Stimulated activated CD8-positive, alpha-beta memory T cell treated with anti-CD3 and anti-CD28 coated beads, Interleukin-15, amount 100 ng/mL, for 48 hours (primary cell): Measurements from ENCODE around the gene LRP6.

ENCODE experiments used
- DNase-seq, 2 donors: peaks; one replicate each; pipeline ENCODE4 v3.0.0-alpha.2; 2020; ENCODE audit warnings: low read depth in 2 of 2

LRP6 gene

GRCh38 chr12:12121061-12121460, 145.8 kb downstream of the LRP6 start:
- DNase-seq: no peak

- no peak for DNase-seq
Observed at GRCh38 chr12:12116677-12117076, 150.2 kb downstream of the LRP6 start.

DNA sequence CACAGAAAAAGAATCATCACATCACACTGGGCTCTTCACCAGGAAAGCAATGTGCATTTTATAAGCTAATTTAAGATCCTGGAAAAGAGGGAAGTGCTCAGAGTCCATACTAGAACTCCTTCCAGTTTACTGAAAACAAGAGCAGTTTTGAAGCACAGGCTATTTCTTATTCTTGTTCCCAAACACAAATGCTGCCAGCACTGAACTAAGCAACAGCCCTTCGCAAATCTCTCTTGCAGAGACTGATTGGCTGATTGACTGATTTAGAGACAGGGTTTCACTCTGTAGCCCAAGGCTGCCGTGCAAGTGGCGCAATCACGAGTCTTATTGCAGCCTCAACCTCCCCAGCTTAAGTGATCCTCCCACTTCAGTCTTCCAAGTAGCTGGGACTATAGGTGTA, 151.3 kb downstream of the LRP6 start:
- no peak for DNase-seq

DNA sequence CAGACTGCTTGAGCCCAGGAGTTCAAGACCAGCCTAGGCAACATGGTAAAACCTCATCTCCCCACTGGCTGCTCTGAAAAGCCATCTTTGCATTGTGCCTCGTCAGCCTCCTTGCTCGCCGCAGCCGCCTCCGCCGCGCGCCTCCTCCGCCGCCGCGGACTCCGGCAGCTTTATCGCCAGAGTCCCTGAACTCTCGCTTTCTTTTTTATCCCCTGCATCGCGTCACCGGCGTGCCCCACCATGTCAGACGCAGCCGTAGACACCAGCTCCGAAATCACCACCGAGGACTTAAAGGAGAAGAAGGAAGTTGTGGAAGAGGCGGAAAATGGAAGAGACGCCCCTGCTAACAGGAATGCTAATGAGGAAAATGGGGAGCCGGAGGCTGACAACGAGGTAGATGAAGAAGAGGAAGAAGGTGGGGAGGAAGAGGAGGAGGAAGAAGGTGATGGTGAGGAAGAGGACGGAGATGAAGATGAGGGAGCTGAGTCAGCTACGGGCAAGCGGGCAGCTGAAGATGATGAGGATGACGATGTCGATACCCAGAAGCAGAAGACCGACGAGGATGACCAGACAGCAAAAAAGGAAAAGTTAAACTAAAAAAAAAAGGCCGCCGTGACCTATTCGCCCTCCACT, 155.8 kb downstream of the LRP6 start:
- DNase-seq: peak; percentile 12 to 35

DNA sequence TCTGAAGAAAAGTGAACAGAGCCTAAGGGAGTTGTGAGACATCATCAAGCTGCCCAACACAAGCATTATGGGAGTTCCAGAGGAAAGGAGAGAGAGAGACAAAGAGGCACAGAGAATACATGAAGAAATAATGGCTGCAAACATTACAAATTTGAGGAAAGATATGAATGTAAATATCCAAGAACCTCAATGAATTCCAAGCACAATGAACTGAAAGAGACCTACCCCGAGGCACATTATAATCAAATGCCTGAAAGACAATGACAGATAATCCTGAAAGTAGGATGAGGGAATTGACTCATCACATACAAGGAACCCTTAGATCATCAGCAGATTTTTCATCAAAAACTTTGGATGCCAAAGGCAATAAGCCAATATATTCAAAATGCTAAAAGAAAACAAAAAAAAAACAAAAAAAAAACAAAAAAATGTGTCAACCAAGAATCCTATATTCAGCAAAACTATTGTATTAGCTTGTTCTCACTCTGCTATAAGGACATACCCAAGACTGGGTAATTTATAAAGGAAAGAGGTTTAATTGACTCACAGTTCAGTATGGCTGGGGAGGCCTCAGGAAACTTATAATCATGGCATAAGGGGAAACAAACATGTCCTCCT, 158.3 kb downstream of the LRP6 start:
- no peak for DNase-seq

DNA sequence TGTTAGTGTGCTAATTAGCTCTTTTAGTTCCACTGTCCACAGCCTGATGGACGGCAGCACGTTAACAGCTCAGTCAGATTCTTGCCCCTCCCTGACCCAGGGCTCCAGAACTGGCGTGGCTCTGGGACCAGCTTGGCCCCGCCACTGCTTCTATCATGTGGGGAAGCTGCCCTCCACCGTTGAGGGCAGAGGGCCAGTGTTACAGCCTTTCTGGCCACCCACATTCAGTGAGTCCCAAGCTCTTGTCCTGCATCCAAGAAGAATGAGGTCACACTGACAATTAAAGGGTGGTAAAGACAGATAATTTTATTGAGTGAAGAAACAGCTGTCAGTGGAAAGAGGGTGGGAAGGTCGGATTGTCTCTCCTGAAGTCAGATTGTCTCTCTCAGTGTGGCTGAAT, 159.2 kb downstream of the LRP6 start:
- DNase-seq: no peak

- no peak for DNase-seq
Observed at GRCh38 chr12:12099102-12099501, 167.7 kb downstream of the LRP6 start.

DNA sequence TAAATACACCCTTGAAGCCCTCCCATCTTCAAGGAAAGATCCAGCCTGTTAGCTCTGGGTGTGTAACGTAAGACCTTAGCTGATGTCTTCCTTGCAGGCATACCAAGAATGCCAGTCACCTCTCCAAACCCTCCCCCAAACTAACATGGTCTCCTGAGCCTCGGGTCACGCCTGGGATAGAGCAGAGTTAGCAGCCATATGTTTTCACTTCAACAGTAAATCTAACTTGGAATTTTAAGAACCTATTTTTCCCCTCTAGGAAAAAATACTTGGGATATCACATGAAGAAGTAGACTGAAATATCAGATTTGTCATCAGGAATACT, 168.2 kb downstream of the LRP6 start:
- DNase-seq: no peak

GRCh38 chr12:12097891-12098690, 168.8 kb downstream of the LRP6 start:
- DNase-seq: no peak

- DNase-seq: no peak
Observed at GRCh38 chr12:12095021-12095420, 171.8 kb downstream of the LRP6 start.

DNA sequence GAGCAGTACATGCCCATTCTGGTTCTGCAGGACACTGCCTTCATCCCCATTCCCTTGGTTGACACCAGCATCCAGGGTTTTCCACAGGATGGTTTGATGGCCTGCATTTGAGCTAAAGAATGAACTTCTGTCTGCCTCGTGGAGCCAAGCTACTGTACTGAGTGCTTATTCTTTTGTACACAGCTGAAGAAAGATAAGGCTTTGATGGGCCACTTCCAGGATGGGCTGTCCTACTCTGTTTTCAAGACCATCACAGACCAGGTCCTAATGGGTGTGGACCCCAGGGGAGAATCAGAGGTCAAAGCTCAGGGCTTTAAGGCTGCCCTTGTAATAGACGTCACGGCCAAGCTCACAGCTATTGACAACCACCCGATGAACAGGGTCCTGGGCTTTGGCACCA, 172.4 kb downstream of the LRP6 start:
- DNase-seq: no peak

GRCh38 chr12:12091977-12092663, 174.7 kb downstream of the LRP6 start:
- DNase-seq: no peak

DNA sequence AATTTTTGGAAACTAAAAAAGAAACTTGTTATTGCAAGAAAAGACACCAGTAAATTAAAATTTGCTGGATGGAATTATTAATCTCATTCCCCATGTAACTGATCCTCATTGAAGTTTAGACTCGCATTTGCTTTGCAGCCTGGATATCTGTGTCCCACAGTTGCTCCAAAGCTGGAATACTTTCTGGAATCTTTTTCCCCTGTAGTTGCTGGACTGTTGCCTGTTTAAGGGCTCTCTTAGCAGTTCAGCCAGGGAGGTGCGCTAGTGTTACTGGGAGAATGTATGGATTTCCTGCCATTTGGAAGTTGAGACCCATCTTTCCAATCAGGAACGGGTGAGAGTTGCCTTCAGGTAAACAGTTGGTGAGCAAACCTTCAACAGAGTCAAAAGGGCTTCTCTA, 175.8 kb downstream of the LRP6 start:
- no peak for DNase-seq

- DNase-seq: no peak
Observed at GRCh38 chr12:12088761-12089160, 178.1 kb downstream of the LRP6 start.

DNA sequence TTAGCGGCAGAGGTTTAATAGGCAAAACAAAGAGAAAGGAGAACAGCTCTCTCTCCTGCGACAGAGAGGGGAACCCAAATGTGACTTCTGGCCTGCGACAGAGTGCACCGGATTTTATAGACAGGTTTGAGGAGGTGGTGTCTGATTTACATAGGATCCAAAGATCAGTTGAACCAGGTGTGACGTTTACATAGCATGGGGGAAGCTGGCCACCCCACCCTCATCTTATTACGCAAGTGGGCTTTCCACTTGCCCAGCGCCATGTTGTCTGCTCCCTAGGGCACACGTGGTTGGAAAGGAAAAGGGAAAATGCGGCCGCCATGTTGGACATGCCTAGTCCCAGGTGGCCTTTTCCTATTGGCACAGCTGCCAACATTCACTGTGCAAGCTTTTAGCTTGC, 178.7 kb downstream of the LRP6 start:
- no peak for DNase-seq

DNA sequence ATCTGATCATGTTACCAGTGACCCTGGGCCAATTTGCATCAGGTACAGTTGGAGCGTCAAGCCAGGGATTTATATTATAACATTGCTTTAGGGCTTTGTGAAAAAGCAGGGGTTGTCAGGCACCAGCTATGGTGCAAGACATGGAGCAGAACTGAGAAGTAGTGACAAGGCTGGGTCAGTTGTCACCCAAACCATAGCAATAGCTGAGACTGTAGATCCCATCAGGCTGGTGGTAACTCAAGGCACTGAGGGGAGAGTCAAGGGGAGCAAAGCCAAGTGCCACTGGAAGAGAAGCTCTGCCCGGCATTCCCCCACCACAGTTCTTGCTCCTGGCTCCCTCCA, 179.2 kb downstream of the LRP6 start:
- no peak for DNase-seq

DNA sequence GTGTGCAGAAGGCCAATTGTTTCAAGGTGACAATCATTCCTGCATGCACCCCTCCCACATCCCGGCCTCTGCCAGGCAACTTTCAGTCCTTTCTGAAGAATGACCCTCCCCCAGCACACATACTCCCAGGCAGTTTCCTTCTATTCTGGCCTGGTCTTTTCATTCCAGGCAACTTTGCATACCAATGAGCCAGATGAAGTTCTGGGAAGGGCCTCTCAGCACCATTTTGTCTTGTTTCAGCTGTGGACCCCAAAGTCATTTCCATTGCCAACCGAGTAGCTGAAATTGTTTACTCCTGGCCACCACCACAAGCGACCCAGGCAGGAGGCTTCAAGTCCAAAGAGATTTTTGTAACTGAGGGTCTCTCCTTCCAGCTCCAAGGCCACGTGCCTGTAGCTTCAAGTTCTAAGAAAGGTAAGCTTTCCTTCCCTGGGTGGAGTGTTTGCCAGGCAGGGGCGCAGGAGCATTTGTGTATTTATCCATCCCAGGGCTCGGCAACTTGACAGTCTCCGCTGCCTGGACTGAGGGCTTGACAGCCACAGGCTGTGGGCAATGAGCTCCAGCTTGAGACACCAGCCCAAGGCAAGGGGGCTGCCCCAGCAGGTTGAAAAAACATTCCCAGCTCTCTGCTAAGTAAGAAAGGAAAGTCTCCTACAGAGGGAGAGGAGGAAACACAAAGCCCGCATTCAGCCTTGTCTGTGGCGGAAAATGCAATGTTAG, 179.7 kb downstream of the LRP6 start:
- no peak for DNase-seq

- no peak for DNase-seq
Observed at GRCh38 chr12:12086362-12086761, 180.5 kb downstream of the LRP6 start.

DNA sequence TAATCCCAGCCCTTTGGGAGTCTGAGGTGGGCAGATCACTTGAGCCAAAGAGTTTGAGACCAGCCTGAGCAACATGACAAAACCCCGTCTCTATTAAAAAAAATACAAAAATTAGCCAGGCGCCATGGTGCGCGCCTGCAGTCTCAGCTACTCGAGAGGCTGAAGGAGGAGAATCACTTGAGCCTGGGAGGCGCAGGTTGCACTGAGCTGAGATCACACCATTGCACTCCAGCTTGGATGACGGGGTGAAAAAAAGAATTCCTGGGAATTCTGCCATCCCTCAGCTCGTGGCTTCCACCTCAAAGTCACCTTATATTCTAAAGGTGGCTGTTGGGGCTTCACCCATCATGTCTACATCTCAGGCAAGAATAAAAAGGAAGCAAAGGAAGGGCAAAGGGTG, 183.2 kb downstream of the LRP6 start:
- DNase-seq: no peak

- DNase-seq: no peak
Observed at GRCh38 chr12:12081836-12082497, 184.9 kb downstream of the LRP6 start.

- no peak for DNase-seq
Observed at GRCh38 chr12:12079291-12079690, 187.6 kb downstream of the LRP6 start.
